HG03196 (cell line): ENCODE results near the gene CRB3.
"Not testable (repeated sequence)": the region's sequence is repeated elsewhere in the genome, so short reads cannot be mapped to it uniquely, and the experiment has no call there.

Experiments used
- ATAC-seq: cut with Tn5 transposase; IDR thresholded peaks from one replicate; pipeline ENCODE4 v1.9.1; 2021; ENCODE audit not compliant: unreplicated experiment

Gene CRB3, protein sequence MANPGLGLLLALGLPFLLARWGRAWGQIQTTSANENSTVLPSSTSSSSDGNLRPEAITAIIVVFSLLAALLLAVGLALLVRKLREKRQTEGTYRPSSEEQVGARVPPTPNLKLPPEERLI

DNA sequence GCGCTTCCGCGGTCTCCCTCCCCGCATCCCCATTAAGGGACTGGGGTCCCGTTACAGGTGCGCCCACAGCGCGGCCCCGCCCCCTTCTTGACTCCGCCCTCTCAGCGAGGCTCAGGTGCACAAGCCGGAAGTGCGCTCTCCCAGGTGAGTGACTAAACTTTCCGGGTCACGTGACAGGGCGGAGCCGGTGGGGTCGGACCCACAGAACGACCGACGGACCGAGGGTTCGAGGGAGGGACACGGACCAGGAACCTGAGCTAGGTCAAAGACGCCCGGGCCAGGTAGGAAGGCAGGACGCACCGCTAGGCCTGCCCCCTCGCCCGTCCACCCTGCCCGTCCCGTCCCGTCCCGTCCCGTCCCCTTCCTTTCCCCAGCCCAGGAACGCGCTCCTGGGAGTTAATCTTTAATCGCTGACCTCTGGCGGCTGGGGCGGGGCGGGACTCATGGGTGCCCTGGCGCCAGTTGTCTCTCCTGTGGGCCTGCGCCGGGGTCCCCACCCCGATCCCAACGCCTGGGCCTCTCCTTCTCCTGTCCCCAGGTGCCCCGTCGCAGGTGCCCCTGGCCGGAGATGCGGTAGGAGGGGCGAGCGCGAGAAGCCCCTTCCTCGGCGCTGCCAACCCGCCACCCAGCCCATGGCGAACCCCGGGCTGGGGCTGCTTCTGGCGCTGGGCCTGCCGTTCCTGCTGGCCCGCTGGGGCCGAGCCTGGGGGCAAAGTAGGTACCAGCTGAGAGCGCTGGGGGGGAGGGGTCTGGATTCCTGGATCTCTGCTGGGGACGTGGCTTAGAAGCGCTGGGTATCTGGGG, at the start of gene CRB3:
TSS of gene CRB3 (plus strand) at position 202 of the 804 bp plus-strand sequence. CDS start at position 633, 431 bp downstream.
- no peak for ATAC-seq

DNA sequence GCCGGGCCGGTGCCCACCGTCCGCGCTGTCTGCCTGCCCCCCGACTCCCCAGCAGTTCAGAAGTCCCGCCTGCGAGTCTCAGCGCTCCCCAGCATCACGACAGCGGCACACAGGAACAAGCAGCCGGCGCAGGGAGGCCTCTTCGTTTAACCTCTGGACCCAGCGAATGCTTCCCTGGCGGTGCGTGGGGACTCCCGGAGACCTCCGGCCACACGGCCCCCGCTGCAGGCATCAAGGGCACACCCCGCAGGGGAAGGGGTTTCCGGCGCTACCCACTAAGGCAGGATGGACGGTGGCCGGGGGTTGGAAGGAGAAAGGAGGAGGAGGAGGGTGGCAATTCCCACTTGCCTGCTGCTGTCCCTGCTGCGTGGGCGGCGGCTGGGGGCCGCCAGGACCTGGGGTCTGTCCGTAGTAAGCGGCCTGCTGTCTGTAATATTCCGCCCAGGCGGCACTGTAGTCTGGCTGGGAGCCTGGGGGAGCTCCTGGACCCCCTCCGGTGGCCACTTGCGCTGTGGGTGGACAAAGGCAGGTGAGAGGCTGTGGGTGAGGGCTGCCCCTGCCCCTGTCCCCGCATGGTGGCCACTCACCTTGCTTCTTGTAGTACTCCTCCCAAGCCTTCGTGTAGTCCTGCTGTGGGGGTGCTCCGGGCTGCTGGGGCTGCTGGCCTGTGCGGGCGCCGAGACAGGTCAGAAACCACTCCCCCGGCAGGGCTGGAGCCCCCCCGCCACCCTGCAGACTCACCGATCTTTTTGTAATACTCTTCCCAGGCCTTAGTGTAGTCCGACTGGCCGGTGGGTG, 49.1 kb upstream of the CRB3 start:
- no peak for ATAC-seq

DNA sequence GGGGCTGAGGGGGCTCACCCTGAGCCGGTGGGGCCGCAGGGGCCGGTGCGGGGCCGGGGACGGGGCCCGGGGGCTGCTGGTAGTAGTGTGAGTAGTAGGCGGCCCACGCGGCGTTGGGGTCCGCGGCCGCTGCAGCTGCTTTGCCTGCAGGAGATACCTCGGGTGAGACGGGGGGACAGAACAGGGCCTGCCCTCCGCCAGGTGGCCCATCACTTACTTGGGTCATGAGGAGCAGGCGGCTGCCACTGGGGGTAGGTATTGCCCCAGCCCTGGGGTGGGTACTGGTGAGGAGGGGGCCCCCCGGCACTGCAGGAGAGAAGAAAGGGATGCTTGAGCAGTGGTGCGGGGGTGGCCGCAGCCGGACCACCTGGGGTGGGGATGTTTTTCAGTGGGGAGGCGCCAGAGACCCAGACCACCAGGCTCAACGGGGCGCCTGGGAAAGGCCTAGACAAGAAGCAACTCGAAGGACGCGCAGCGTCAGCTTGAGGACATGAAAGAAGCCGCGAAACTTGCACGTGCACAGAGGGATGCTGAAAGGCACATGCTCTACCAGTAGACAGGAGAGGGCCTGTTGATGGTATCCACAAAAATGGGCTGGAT, 48.4 kb upstream of the CRB3 start:
- ATAC-seq = no peak

DNA sequence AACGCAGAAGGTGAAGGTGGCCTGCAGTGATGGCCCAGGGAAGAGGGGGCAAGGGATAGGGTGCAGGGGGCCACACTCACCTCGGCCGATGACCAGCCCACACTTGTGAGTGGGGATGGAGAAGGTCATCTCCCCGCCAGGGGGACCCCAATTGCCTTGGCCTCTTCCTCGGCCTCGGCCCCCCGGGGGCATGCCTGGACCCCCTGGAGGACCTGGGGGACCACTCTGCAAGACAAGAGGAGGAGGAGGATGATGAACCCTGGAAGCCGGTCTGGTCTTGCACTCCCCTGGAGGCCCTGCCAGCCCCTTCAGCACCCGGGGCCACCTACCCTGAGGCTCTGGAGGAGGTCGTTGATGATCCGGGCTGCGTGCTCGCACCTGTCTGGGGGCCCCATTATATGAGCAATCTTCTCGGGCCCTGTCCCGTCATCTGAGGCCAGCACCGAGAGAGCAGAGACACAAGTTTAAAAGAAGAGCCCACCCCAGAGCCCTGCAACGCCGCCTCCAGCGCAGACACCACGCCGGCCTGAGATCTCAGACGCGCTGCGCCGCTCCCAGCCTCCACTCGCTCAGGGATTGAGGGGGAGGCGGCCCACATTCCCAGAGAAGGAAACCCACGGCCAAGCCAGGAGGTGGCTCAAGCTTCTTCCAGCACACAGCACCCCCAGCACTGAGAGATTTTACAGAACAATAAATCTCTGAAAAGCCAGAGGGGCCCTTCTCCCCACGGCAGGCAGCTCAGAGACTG, 47.2 kb upstream of the CRB3 start:
- no peak for ATAC-seq

DNA sequence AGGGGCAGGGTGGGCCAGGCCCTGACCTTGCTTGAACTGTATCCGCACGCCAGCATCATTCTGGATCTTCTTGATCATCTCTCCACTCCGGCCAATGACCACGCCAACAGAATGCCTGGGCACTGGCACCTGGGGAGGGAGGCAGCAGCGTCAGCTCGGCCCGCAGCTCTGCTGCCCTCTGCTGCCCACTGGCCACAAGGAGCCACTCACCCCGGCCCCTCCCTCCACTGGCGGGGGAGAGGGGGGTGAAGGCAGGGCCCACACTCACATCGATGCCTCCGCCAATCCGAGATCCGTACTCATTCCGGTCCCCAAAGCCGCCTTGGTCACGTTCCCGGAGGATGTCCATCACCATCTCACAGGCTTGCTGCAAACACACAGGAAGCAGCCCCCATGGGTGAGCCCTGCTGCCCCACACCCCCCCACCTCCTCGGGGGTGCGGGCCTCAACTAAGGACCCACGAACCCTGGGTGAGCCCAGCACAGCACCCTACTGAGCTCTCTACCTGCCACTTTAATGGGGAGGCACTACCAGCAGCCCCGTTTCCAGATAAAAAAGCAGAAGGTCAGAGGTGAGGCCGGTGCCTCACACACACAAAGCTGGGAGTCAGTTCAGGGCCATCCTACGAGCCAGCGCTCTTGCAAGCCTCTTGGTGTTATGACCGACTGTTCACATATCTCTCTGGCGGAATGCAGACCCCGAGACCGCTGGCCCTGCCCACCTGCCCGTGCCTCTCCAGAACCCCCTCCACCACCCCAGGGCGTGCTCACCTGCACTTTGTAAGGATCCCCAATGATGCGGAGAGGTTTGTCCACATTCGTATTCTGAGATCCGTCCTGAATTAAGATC, 46.1 kb upstream of the CRB3 start:
- no peak for ATAC-seq

DNA sequence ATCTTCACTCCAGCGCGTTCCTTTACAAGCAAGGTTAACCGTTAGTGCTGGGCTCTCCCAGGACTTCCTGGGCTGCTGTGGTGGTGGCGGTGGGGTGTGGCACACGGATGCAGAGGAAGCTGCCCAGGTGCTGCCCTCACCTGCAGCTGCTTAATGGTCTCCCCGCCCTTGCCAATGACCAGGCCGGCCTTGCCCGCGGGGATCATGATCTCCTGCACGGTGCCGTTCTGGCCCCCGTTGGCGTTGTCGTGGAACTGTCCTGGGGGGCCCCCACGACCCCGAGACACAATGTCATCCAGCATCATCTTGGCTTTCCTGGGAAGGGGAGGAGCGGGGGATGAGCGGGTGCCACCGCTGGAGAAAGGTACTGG, 45.5 kb upstream of the CRB3 start:
- no peak for ATAC-seq

DNA sequence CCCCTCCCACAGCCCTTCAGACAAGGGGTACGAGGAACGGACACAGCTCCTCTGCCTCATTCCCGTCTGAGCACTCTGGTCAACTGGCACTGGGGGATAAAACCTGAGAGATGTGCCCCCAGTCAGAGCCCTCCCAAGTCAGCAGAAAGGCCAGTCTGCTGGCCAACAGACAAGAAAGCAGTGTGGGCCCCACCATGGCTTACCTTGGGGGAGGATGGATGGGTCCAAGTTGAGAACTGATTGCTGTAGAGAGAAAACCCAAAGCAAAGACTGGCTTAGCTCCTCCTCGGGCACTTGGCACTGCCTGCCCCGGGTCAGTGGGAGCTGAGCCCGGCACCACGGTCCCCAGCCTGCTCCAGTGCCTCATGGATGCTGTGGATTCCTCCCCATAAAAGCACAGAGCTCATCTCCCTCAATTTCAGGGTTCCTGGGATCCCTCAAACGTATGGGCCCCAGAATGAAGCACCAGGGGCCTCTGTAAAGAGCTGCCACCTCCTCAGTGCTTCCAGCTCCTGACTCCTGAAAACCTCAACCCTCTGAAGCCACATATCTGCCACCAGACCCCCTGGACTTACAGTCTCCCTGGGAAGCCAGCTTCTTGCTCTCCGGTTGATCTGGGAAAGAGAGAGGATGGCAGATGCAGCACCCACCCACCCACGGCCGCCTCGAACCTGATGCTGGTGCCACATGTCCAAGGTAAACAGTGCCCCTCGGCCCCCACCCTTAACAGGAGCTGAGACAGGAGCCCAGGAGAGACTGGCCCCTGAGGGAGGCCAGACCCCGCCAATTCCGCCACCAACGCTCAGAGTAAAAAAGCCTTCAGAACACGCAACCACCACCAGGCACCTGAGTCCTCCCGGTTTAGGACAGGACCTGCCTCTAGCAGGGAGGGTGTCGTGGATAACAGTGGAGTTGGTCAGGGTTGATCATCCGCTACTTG, 42.7 kb upstream of the CRB3 start:
- no peak for ATAC-seq

DNA sequence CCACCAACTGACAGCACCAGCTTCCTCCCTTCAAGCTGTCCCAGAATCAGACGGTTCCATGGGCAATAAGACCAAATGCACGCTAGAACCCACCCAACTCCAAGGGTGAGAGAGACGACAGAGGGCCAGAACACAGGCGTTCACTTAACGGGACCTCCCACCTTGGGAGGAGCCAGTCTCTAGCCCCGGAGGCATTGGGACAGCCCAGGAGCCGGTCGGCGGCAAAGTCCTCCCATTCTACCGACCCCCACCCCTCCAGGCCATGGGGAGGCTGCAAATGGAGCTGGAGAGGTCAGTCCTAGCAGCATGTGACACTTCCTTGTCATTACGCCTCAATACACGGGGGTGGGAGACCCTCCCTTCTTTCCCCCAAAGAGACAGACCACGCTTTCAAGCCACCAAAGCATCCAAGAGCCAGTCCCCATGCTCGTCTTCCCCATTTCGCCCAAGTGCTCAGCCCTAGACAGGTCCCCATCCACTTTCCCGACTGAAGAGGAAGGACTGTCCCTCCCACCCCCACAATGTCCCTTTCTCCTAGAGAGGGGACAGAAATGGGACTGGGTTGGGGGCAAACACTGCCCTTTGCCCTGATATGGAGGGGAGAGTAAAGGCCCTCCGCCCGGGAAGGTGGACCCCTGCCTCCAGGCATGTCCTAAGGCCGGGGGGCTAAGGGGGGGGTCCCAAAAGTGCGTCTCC, 40.4 kb upstream of the CRB3 start:
- no peak for ATAC-seq

DNA sequence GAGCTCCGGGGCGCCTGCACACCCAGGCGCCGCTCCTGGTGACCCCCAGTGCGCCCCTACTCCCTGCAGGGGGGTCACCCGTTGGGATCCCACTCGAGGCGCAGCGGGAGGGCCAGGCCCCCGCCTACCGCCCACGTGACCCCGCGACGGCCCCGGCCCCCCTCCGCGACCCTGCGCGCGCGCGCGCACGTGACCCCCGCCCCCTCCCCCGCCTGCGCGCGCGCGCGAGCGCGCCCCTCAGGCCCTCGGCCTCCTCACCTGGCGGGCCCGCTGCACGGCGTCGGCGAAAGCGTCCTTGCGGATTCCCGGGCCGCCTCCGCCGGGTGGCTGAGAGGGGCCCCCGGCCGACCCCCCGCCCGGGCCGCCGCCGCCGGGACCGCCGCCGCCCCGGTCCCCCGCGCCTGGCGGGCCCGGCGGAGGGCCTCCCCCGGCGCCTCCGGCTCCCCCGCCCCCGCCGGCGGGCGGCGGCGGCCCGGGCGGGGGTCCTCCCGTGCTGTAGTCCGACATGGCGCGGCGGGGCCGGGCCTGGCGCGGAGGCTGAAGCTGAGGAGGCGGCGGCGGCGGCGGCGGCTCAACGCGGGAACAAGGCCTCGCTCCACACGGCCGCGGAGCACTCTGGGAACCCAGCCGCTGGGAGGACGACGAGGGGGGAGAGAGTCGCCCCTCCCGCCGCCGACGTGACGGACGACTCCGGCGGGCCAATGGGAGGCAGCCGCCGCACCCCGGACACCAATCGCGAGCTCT, 39.7 kb upstream of the CRB3 start, which contains the start of gene KHSRP:
TSS of gene KHSRP (minus strand) at position 617 of the 744 bp plus-strand sequence. CDS start at position 507, 110 bp downstream.
- no peak for ATAC-seq

DNA sequence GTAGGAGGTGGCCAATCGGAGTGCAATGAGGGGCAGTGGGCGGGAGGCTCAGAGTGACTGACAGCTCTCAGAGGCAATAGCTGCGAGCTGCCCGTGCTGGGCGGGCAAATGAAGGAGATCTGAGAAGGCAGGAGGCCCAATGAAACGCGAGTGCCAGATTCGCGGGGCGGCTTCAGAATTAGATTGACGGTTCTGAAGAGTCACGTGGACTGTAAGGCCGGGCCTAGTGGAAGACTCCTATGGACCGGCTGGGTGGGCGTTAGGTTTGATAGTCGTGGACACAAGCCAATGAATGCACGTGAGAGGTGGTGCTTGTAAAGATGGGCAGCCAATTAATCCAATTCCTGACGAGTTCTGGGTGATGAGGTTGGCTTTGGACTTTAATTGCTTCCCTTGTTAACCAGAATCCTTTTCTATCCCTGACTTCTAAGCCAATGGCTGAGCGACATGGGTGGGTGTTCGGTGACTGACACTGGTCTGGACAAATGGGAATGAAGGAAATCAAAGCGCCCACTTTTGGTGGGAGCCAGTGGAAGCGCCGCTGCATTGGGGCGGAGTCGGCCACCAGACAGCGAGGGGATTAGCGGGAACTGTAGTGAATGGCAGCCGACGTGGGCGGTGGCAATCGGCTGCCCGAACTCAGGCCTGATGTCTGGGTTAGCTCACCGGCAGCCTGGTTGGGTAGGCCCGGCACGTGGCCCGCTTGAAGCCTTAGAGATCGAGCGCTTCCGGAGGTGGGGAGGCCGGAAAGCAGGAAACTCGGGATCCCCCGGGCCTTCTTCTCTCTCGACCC, 38.9 kb upstream of the CRB3 start:
- ATAC-seq = peak; percentile 84

DNA sequence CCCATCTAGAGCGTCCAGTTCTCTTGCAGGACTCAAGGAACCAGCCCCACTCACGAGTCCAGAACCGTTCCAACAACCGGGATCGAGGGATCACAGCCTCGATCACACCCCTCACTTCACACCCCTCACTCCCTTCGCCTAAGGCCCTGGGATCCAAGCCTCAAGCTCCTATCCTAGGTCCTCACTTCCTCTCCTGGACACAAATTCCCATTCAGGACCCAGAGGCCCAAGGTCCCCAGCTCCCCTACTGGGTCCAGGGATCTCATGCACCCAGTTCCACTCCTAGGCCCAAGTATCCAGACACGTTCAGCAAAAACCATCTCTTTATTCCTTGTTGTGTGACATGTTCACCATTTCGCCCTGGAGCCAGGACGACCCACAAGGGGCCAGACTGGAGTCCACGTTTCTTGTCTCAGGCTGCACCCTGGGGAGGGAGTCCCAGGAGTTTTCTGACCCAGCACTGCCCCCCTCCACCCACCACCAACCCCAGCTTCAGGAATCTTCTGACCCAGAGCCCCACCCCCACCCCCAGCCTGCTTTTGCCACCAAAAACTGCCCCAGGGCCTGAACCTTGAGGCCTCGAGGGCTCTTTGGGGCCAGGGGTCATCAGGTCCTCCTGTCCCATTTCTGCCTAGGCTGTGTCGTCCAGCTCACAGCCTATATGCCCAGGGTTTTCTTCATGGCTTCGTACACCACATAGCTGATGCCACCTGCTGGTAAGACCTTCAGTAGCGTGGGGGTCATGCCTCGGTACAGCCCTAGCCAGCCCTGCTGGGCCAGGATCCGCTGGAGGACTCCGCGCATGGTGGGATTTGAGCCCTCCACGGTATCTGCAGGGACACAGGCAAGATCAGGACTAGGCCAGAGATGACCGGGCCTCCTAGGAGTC, 38.1 kb upstream of the CRB3 start:
- ATAC-seq = no peak

DNA sequence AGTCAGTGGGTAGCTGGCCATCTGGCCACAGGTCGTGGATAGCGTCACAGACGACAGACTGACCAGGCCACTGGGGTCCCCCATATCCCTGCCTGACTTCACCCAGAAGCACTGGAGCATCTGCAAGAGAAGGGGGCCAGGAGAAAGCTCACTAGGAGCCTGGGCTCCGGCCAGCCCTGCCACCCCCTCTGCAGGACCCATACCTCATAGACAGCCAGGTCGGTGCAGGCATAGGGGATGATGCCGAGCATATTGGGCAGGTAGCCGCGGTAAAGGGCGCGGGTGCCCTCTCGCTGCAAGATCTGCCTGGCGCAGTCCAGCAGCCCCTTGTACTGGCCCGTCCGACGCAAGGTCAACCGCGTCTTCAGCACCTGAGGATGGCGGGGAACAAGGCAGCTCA, 36.9 kb upstream of the CRB3 start:
- ATAC-seq = no peak

DNA sequence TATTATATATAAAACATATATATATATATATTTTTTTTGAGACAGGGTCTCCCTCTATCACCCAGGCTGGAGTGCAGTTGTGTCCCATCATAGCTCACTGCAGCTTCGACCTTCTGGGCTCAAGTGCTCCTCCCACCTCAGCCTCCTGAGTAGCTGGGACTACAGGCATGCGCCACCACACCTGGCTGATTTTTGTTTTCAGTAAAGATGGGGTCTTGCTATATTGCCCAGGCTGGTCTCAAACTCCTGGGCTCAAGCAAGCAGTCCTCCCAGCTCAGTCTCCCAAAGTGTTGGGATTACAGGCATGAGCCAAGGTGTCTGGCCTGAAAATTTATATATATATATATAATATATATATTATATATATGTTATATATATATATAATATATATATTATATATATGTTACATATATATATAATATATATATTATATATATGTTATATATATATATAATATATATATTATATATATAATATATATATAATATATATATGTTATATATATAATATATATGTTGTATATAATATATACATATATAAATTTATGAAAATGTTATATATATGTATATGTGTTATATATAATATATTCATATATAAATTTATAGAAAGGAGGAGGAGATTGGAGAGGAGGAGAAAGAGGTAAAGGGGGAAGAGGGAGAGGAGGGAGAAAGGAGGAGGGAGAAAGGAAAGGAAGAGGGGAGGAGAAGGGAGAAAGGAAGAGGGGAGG, 35.2 kb upstream of the CRB3 start:
- ATAC-seq = not testable (repeated sequence)

DNA sequence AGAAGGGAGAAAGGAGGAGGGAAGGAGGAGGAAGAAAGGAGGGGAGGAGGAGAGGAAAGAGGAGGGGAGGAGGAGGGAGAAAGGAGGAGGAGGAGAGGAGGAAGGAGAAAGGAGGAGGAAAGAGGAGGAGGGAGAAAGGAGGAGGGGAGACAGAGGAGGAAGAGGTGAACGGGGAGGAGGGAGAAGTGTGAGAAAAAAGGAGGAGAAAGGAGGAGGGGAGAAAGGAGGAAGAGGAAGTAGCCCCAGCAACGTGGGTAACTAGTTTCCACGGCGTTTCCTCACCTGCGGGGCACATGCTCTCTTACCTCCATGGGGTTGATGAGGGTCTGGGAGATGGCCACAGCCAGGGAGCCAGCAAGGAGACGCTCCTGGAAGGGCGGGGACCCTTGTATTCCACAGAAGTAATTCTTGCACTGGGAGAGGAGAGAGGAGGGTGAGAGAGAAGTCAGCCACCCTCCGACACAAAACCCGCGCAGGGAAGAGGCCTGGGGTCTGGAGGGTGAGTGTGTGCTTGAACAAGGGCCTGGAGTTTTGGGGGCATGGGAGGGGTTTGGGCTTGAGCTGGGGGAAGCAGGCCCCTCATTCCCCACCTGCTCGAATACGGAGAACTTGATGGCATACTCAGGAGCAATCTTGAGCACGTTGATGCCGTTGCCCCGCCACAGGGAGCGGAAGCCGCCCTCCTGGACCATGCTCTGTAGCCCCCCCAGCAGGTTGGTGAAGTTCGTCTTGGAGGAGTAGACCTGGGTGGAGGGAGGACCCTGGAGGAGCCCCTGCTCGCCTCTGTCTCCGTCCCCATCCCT, 34.5 kb upstream of the CRB3 start:
- ATAC-seq = no peak
